Dedifferentiated amniotic fluid mesenchymal stem cell (primary cell): ENCODE results near the gene RYR3.

Source experiments
- DNase-seq: peaks from one replicate; pipeline ENCODE4 v3.0.0-alpha.2; 2016; ENCODE audit errors: extremely low spot score

RYR3 gene

GRCh38 chr15:33699691-33700447 lies 389.1 kb downstream of the RYR3 start:
- no peak for DNase-seq

- peak; percentile 79 for DNase-seq
These were observed 390.0 kb downstream of the RYR3 start for GRCh38 chr15:33700695-33701303.

- DNase-seq: no peak
These were observed 390.5 kb downstream of the RYR3 start for GRCh38 chr15:33701304-33701696.

- DNase-seq: no peak
These were observed 395.4 kb downstream of the RYR3 start for GRCh38 chr15:33706173-33706572.

GRCh38 chr15:33710748-33711147 lies 400.0 kb downstream of the RYR3 start:
- no peak for DNase-seq

GRCh38 chr15:33716025-33716424 lies 405.3 kb downstream of the RYR3 start:
- DNase-seq: no peak

GRCh38 chr15:33720952-33721351 lies 410.2 kb downstream of the RYR3 start:
- DNase-seq: no peak

GRCh38 chr15:33722005-33722672 lies 411.4 kb downstream of the RYR3 start:
- DNase-seq: no peak

- no peak for DNase-seq
These were observed 411.9 kb downstream of the RYR3 start for GRCh38 chr15:33722673-33723015.

- DNase-seq: no peak
These were observed 413.7 kb downstream of the RYR3 start for GRCh38 chr15:33724321-33725036.

GRCh38 chr15:33729653-33730052 lies 418.9 kb downstream of the RYR3 start:
- DNase-seq: no peak

GRCh38 chr15:33730815-33731214 lies 420.0 kb downstream of the RYR3 start:
- no peak for DNase-seq

GRCh38 chr15:33735143-33735542 lies 424.4 kb downstream of the RYR3 start:
- no peak for DNase-seq

GRCh38 chr15:33735637-33736247 lies 425.0 kb downstream of the RYR3 start:
- no peak for DNase-seq

- peak; percentile 35 for DNase-seq
These were observed 427.2 kb downstream of the RYR3 start for GRCh38 chr15:33737687-33738601.

GRCh38 chr15:33738941-33739664 lies 428.3 kb downstream of the RYR3 start:
- no peak for DNase-seq

- DNase-seq: no peak
These were observed 431.5 kb downstream of the RYR3 start for GRCh38 chr15:33742306-33742705.

- DNase-seq: no peak
These were observed 432.0 kb downstream of the RYR3 start for GRCh38 chr15:33742800-33743199.

- DNase-seq: no peak
These were observed 435.4 kb downstream of the RYR3 start for GRCh38 chr15:33746203-33746602.

GRCh38 chr15:33753012-33753411 lies 442.2 kb downstream of the RYR3 start:
- DNase-seq: no peak
